ENCODE measurements around the gene SORBS2.
"Not testable (repeated sequence)": the region's sequence is repeated elsewhere in the genome, so short reads cannot be mapped to it uniquely, and the experiment has no call there.

SORBS2 gene

GRCh38 chr4:185576962-185577950 is 234.7 kb downstream of the SORBS2 start:
- no peak for DNase-seq

DNA sequence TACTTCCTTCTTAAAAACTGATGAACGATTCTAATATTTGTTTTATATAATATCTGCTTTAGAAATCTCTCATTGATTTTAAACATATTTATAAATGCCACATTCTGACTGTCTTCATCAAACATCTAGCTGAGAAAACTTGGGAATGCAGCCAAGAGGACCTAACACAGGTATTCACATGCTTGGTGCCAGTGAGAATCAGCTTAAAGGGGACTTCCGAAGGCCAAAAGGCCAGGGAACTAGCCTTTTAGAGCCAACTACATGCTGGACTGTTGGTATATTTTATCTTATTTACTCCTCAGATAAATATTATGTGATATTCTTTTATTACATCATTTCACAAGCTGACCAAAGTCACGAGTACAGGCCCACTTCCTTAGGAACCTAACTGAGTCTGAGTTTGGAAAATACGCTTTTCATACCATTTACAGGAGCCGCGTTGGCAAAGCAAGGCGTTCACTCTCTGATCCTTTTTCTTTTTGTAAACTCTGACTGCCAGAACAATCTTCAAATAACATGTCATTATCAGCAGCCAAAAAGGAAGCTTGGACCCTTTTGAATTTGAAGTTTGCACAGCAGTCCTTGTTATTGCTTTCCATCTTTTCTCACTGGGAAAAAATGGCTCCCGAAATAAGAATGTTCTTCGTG is 235.6 kb downstream of the SORBS2 start:
- DNase-seq, result no peak

DNA sequence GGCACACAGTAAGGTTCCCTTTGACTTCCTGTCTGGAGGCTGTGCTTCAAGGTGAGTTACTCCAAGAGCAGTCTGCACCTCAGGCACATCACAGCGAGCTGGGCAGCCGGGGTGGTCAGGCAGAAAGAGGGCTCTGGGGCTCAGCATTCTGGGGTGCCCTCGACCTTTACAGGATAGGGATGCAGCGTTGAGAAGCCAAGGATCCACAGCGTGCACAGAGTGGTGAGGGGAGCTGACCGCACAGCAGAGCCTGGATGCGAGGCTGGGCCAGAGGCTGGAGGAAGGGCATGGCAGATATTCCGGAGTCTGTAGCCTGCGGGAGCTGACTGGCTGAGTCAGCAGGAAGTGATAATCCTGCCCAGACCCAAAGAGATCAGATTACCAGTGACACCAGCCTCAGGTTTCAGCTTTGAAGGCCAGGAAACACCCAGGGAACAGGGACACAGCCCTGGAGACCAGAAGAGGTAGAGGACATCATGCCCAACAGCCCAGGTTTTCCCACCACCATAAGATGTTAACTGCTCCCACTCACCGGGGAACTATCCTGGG is 238.3 kb downstream of the SORBS2 start:
- peak; percentile 25 for DNase-seq

- DNase-seq, result no peak
These were observed 241.3 kb downstream of the SORBS2 start for GRCh38 chr4:185570727-185571126.

DNA sequence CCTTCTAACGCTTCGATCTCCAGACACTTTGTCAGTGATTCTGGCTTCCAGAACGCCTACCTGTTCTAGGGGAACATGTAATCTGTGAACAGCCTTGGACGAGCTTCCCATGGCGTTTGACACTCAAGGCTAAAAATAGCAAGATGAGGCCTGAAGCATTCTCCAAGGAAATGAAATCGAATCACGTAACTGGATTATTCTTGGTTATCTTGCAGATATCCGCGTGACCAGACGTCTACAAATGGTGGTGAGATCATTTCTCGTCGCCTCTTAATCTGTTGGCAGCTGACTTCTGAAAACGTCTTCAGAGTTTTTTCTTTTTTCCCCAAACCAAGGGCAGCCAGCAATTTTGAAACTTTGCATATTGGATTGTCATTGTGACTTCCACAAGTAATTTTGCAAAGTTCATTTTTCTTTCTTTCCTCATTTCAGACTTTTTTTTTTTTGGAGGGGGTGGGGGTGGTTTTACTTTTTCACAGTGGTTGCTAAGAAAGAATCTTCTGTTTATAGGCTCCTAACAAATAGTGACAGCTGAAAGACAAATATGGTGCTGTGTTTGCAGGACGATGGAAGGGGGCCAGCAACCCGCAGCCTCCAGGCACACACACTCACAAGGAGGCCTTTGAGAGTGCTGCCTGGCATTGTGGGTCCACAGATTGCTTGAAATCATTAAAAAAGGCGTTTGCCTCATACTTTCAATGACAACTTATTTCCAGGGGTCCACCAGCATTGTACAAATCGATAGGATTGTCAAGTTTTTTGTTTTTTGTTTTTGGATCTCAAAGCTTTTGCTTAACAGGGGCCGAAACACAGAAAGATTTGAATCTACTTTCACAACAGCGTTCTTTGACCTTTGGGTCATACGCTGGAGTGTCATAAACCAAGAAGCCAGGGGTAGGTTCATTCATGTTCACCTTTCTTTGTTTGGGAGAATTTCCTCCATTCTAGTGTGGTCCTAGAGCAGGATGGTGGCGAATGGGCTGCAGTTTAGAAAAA is 244.3 kb downstream of the SORBS2 start:
- DNase-seq, result no peak

- no peak for DNase-seq
These were observed 245.0 kb downstream of the SORBS2 start for GRCh38 chr4:185566972-185567371.

GRCh38 chr4:185566425-185566824 is 245.6 kb downstream of the SORBS2 start:
- DNase-seq, result no peak

DNA sequence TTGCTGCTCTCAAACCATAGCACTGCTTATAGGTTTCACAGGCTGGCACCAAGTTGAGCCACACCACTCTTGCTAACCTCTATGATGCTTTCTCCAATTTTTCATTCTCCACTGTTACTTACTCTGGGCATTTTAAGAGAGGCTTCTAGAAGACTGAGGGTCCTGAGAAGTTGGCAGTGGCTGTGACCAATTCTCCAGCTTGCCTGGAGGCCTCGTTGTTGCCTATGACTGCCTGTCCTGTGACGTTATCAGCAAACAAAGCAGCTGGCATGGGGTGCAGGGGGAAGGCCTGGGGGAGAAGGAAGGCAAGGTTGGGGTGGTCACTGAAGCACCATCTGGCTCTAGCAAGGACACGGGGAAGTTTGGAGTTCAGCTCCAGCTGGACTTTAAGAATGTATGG is 246.3 kb downstream of the SORBS2 start:
- no peak for DNase-seq

DNA sequence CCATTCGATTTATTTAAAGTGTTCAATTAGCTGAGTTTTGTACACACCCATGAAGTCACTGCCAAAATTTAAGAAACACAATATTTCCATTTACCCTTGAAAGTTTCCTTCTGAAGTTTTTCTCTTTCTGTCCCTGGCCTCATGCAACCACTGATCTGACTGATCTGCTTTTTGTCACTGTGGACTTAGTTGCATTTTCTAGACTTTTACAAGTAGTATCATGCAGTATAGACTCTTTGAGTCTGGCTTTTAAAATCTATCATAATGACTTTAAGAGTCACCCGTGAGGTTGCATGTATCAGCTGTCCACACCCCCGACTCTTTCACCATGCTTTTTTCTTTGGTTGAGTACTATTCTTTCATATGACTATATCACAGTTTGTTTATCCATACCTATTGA is 247.6 kb downstream of the SORBS2 start:
- no peak for DNase-seq

- DNase-seq, result no peak
These were observed 249.5 kb downstream of the SORBS2 start for GRCh38 chr4:185562531-185562930.

- DNase-seq, result no peak
These were observed 251.7 kb downstream of the SORBS2 start for GRCh38 chr4:185560316-185560715.

GRCh38 chr4:185559915-185560281 is 252.1 kb downstream of the SORBS2 start:
- DNase-seq, result peak; percentile 41

DNA sequence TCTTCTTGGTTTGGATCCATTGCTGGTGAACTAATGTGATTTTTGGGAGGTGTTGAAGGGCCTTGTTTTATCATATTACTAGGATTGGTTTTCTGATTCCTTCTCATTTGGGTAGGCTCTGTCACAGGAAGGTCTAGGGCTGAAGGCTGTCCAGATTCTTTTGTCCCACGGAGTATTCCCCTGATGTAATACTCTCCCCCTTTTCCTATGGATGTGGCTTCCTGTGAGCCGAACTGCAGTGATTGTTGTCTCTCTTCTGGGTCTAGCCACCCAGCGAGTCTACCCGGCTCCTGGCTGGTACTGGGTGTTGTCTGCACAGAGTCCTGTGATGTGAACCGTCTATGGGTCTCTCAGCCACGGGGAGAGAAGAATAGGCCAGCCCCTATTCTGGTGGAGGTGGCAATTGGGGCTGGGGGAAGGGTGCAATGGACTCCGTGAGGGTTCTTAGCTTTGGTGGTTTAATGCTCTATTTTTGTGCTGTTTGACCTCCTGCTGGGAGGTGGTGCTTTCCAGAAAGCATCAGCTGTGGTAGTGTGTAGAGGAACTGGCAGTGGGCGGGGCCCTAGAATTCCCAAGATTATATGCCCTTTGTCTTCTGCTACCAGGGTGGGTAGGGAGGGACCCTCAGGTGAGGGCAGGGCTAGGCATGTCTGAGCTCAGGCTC is 252.6 kb downstream of the SORBS2 start:
- not testable (repeated sequence) for DNase-seq

DNA sequence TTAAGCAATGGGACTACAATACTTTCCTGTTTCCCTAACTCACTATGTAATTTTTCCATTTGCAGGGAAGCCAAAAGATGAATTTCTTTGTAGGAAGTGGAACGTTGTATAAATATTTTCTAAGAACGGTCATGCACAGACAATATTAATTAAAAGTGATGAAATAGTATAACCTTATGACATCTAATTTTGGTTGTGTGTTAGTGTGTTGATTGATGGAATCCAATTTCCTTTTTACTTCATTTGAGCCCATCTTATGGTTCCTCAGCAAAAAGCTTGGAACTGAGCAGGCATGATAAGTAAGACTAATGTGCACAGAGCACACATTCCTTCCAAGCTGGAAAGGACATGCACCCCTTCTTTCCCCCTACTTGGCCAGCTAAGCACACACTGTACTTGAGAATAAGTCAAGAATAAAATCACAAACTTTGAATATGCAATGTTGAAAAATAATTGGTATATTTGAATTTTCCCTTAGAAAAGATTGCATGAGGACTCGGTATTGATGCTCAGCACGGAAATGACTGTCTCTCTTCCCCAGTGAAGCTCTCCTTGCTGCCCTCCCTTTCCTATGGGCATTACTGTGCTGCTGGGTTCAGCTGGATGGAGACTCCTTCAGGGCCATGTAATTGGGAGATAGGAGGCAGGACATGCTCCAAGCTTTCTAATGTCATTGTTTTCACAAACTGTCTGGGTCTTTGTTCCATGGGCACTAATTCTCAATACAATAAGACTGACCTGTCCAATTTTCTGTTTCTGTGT is 257.4 kb downstream of the SORBS2 start:
- no peak for DNase-seq

- no peak for DNase-seq
These were observed 259.7 kb downstream of the SORBS2 start for GRCh38 chr4:185552254-185552653.

- DNase-seq, result no peak
These were observed 261.1 kb downstream of the SORBS2 start for GRCh38 chr4:185550933-185551332.

DNA sequence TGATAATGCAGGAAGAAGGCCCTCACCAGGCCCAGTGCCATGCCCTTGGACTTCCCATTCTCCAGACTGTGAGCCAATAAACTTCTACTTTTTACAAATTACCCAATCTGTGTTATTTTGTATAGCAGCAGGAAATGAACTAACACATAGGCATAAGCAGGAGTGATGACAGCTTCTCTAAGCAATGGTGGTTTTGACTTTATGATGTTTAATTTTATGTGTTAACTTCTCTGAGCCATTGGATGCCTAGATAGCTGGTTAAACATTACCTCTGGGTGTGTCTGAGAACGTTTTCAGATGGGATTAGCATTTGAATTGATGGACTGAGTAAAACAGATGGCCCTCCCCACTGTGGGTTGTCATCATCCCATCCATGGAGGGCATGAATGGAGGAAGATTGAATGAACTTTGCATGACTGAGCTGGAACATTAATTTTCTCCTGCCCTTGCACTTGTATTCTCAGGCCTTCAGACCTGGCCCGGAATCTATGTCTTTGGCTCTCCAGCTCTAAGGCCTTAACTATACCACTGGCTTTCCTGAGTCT is 262.8 kb downstream of the SORBS2 start:
- DNase-seq, result no peak

- DNase-seq, result no peak
These were observed 263.4 kb downstream of the SORBS2 start for GRCh38 chr4:185548587-185548986.

- no peak for DNase-seq
These were observed 265.7 kb downstream of the SORBS2 start for GRCh38 chr4:185546335-185546734.

DNA sequence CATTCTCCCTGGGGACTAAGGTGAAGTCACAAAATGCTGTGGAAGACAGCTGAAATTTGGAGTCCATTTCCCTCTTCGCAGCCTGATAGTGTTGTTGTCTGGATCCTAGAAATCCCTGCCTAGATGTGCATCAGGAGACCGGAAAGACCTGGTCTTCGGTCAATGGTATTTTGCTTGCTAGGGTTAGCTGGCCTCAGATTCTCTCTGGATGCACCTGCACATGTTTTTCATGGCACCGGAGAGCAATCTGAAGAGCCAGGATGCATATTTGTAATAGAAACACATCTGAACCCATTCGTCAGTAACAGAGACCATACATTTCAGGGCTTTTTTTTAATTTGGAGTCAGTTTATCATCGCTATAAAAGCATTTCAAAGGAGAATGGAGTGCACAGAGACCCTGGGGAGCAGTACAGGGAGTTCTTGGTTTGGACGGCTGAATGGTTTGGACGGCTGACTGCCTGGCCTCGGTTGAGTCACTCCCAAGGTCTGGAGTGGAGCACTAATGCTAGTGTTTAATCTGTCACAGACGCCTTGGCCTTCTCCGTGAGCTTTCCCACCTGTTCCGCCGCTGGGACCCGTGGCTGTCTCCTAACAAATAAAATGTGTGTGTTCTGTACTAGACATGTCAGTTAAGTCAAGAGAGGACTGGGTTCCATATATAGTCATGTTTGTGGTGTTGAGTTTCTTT is 269.2 kb downstream of the SORBS2 start:
- no peak for DNase-seq

Data from SHP77 treated with DMSO at 0.1 percent for 48 hours (cell line).